Measurements from ENCODE around the gene TCEANC2. TPM values are rescaled to one million over a fixed set of nuclear protein-coding genes. Genes with fewer than 3 reads are reported as not detected.

The TCEANC2 gene
- total RNA-seq, 2 donors from 2014 or later: 2.5 to 5.0 TPM

- Histone ChIP-seq H3K4me1 (replicated peaks) (no peaks in the 10 kb centered on the region), H3K27me3 (replicated peaks; ENCODE audit: insufficient read depth) (no peaks in the 10 kb centered on the region), H3K4me3 (no peak overlapping the region), H3K9me3 (no peaks in the 10 kb centered on the region), H3K27ac (no peak overlapping the region), H3K36me3 (no peaks in the 10 kb centered on the region)
- intact Hi-C loops (cut with DNase I): no loop called here
- TF ChIP-seq CTCF (IDR thresholded peaks at IDR 0.05): no peak
- TF ChIP-seq POLR2A (IDR thresholded peaks at IDR 0.05): no peak
- no peak for TF ChIP-seq POLR2AphosphoS5 (IDR thresholded peaks at IDR 0.05)
- WGBS: 88% methylated on average over 6 of the region's 6 CpGs
- DNase-seq (ENCODE audit: low spot score): no peak
Observed at GRCh38 chr1:54134295-54134694, 80.9 kb downstream of the TCEANC2 start.

GRCh38 chr1:54135436-54136120 lies 82.2 kb downstream of the TCEANC2 start:
- no peak for DNase-seq (ENCODE audit: low spot score)
- Histone ChIP-seq H3K27ac (no peak overlapping the region), H3K4me1 (replicated peaks) (no peaks in the 10 kb centered on the region), H3K4me3 (no peak overlapping the region), H3K9me3 (no peaks in the 10 kb centered on the region), H3K27me3 (replicated peaks; ENCODE audit: insufficient read depth) (no peaks in the 10 kb centered on the region), H3K36me3 (no peaks in the 10 kb centered on the region)
- WGBS: 73% methylated on average over 5 of the region's 5 CpGs
- intact Hi-C loops (cut with DNase I): no loop called here
- TF ChIP-seq CTCF (IDR thresholded peaks at IDR 0.05): no peak
- TF ChIP-seq POLR2AphosphoS5 (IDR thresholded peaks at IDR 0.05): no peak
- TF ChIP-seq POLR2A (IDR thresholded peaks at IDR 0.05): no peak

- no peak for DNase-seq (ENCODE audit: low spot score)
- H3K36me3 ChIP-seq: no peaks in the 10 kb centered on the region
- TF ChIP-seq CTCF (IDR thresholded peaks at IDR 0.05) (no peak), POLR2AphosphoS5 (IDR thresholded peaks at IDR 0.05) (no peak), POLR2A (IDR thresholded peaks at IDR 0.05) (no peak)
- no peak overlapping the region for H3K4me3 ChIP-seq
- H3K4me1 ChIP-seq (replicated peaks): no peaks in the 10 kb centered on the region
- whole genome bisulfite sequencing: 96% methylated on average over 17 of the region's 17 CpGs
- intact Hi-C loops (cut with DNase I): no loop called here
- H3K27me3 ChIP-seq (replicated peaks; ENCODE audit: insufficient read depth): no peaks in the 10 kb centered on the region
- H3K27ac ChIP-seq: no peak overlapping the region
- H3K9me3 ChIP-seq: no peaks in the 10 kb centered on the region
Observed at GRCh38 chr1:54136269-54136896, 83.0 kb downstream of the TCEANC2 start.

- Histone ChIP-seq H3K4me1 (replicated peaks) (no peaks in the 10 kb centered on the region), H3K4me3 (no peak overlapping the region), H3K27me3 (replicated peaks; ENCODE audit: insufficient read depth) (no peaks in the 10 kb centered on the region), H3K27ac (no peak overlapping the region), H3K9me3 (no peaks in the 10 kb centered on the region), H3K36me3 (no peaks in the 10 kb centered on the region)
- TF ChIP-seq POLR2AphosphoS5 (IDR thresholded peaks at IDR 0.05) (no peak), CTCF (IDR thresholded peaks at IDR 0.05) (no peak), POLR2A (IDR thresholded peaks at IDR 0.05) (no peak)
- DNase-seq (ENCODE audit: low spot score): no peak
- intact Hi-C loops (cut with DNase I): no loop called here
- WGBS: 77% methylated on average over 7 of the region's 7 CpGs
Observed at GRCh38 chr1:54136963-54137533, 83.6 kb downstream of the TCEANC2 start.
